ENCODE results near the gene TIMM10.

DNA sequence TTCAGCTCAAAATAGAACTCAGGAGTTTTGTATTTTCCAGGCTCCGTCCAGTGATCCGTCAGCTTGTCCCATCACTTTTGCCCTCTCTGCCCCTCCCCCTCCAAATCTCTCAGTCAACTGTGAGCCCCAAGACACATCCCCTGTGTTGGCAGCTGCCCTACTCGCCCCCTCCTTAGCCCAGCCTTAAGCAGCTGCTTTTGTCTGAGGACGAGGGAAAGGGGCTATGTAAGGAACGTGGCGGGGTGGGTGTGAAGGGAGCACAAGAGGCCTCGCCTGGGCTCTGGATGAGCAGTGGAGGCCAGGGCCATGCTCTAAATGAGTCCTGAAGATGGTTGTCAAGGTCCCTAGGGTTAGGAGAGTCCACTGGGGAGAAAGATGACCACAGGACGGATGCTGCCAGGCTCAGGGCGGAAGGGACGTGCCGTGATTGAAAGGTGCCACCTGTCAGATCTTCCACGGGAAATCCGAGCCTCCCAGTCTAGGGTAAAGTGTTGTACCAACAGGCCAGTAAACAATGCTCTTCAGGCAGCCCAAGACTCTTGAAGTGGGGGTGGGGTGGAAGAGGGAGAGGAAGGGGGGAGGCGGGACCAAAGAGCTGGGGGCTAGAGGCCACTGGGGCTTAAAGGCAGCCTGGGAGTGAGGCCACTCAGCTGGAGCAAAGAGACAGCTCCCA, 6.5 kb upstream of the TIMM10 start, which contains the start of gene SMTNL1:
- TF ChIP-seq, protein P1, sequence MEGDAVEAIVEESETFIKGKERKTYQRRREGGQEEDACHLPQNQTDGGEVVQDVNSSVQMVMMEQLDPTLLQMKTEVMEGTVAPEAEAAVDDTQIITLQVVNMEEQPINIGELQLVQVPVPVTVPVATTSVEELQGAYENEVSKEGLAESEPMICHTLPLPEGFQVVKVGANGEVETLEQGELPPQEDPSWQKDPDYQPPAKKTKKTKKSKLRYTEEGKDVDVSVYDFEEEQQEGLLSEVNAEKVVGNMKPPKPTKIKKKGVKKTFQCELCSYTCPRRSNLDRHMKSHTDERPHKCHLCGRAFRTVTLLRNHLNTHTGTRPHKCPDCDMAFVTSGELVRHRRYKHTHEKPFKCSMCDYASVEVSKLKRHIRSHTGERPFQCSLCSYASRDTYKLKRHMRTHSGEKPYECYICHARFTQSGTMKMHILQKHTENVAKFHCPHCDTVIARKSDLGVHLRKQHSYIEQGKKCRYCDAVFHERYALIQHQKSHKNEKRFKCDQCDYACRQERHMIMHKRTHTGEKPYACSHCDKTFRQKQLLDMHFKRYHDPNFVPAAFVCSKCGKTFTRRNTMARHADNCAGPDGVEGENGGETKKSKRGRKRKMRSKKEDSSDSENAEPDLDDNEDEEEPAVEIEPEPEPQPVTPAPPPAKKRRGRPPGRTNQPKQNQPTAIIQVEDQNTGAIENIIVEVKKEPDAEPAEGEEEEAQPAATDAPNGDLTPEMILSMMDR (IDR thresholded peaks at IDR 0.05 in 4 of 5, conservative IDR thresholded peaks at IDR 0.05 in 1 of 5) = no peak
- no peak for TF ChIP-seq POLR2A (IDR thresholded peaks at IDR 0.05)

Measured in gastrocnemius medialis (tissue), 4 donors.